Lower leg skin (tissue), 3 donors: ENCODE data around the gene C19orf18.

Experiments
- POLR2A ChIP-seq, 2 donors: fragments of 450-650 bp; IDR thresholded peaks; one replicate each; pipeline ENCODE4 v1.6.1; 2016 to 2017; ENCODE audit warnings: antibody characterized with exemption in 2 of 2, mild to moderate bottlenecking in 1 of 2, moderate library complexity in 1 of 2
- TF ChIP-seq, protein P1 (sequence below), 3 donors: fragments of 450-650 bp; IDR thresholded peaks; one replicate each; pipeline ENCODE4 v1.5.1; 2016; ENCODE audit warnings: antibody characterized with exemption in 3 of 3, mild to moderate bottlenecking in 3 of 3, moderate library complexity in 2 of 3

DNA sequence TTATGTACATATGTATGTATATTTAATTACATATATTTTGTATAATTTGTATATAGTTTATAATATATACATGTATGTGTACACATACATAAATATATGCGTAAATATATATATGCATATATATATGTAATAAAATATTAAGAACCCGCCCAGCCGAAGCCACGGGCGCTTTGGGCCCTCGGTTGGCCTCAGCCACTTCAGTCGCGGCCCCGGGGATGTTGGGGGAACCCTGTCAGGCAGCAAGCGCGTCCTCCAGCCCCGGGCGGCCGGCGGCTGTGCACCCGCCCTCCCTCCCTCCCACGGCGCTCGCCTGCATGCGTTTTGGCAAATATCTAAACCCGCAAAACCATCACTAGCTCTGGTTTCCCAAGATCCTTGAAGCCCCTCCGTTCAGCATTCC is 36.2 kb upstream of the C19orf18 start:
- TF ChIP-seq, protein P1, sequence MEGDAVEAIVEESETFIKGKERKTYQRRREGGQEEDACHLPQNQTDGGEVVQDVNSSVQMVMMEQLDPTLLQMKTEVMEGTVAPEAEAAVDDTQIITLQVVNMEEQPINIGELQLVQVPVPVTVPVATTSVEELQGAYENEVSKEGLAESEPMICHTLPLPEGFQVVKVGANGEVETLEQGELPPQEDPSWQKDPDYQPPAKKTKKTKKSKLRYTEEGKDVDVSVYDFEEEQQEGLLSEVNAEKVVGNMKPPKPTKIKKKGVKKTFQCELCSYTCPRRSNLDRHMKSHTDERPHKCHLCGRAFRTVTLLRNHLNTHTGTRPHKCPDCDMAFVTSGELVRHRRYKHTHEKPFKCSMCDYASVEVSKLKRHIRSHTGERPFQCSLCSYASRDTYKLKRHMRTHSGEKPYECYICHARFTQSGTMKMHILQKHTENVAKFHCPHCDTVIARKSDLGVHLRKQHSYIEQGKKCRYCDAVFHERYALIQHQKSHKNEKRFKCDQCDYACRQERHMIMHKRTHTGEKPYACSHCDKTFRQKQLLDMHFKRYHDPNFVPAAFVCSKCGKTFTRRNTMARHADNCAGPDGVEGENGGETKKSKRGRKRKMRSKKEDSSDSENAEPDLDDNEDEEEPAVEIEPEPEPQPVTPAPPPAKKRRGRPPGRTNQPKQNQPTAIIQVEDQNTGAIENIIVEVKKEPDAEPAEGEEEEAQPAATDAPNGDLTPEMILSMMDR (IDR thresholded peaks at IDR 0.05) = no peak
- TF ChIP-seq POLR2A (IDR thresholded peaks at IDR 0.05) = no peak
